ENCODE measurements around the gene STAB1. TPM values are rescaled to one million over a fixed set of nuclear protein-coding genes. Genes with fewer than 3 reads are reported as not detected.

STAB1 gene
- total and polyA plus RNA-seq, 2 of the 13 experiments (the other 11 are each of a cell fraction or from before 2014, with no cell fraction given): 0.09 to 0.34 TPM

GRCh38 chr3:52451237-52452083 lies 43.7 kb upstream of the STAB1 start (continued):
- TF ChIP-seq AHDC1 (CRISPR knock-in tag; IDR thresholded peaks at IDR 0.05; ENCODE audit: borderline replicate concordance): no peak
- TF ChIP-seq UBTF (CRISPR knock-in tag; IDR thresholded peaks at IDR 0.05): no peak
- peak; percentile 50 for TF ChIP-seq ZNF609 (CRISPR knock-in tag; IDR thresholded peaks at IDR 0.05; ENCODE audit: borderline replicate concordance)
- TF ChIP-seq ARID5B (CRISPR knock-in tag; IDR thresholded peaks at IDR 0.05): 0 out of 2 replicates have a peak, but pooled peaks have one; percentile 36
- TF ChIP-seq ZNF574 (CRISPR knock-in tag; IDR thresholded peaks at IDR 0.05): 0 out of 2 replicates have a peak, but pooled peaks have one; percentile 21
- TF ChIP-seq POLR2AphosphoS5 (IDR thresholded peaks at IDR 0.05; ENCODE audit: low read depth, low read length): no peak

All from HepG2 (cell line).